VCaP (cell line): ENCODE measurements around the gene COQ9.

Experiments used
- H3K27ac ChIP-seq: fragments of 450-650 bp; 2 replicates; pipeline ENCODE4 v1.5.1; 2017
- CTCF ChIP-seq: fragments of 450-650 bp; conservative IDR thresholded peaks from 2 replicates; pipeline ENCODE4 v1.5.1; 2017; ENCODE audit warnings: mild to moderate bottlenecking, moderate library complexity

COQ9 gene

GRCh38 chr16:57474671-57475661 is 27.7 kb downstream of the COQ9 start:
- H3K27ac ChIP-seq = no peak overlapping the region
- no peak for TF ChIP-seq CTCF

- H3K27ac ChIP-seq = no peak overlapping the region
- TF ChIP-seq CTCF = 0 out of 2 replicates have a peak, but pooled peaks have one; percentile 8
Measured at GRCh38 chr16:57475711-57476339, 28.5 kb downstream of the COQ9 start.

- TF ChIP-seq CTCF = no peak
- H3K27ac ChIP-seq = no peak overlapping the region
Measured at GRCh38 chr16:57476546-57477410, 29.5 kb downstream of the COQ9 start.

- TF ChIP-seq CTCF = no peak
- no peak overlapping the region for H3K27ac ChIP-seq
Measured at GRCh38 chr16:57477531-57478202, 30.4 kb downstream of the COQ9 start.

GRCh38 chr16:57478396-57479204 is 31.3 kb downstream of the COQ9 start:
- H3K27ac ChIP-seq = no peak overlapping the region
- no peak for TF ChIP-seq CTCF

- no peak for TF ChIP-seq CTCF
- no peak overlapping the region for H3K27ac ChIP-seq
Measured at GRCh38 chr16:57479205-57479975, 32.1 kb downstream of the COQ9 start.
